ENCODE results near the gene TNFRSF4. TPM values are rescaled to one million over a fixed set of nuclear protein-coding genes. Genes with fewer than 3 reads are reported as not detected.

The TNFRSF4 gene
- total and polyA plus RNA-seq, 2 donors (not counting 1 experiment from before 2014, with no cell fraction given), result 0.63 to 1.8 TPM

DNA sequence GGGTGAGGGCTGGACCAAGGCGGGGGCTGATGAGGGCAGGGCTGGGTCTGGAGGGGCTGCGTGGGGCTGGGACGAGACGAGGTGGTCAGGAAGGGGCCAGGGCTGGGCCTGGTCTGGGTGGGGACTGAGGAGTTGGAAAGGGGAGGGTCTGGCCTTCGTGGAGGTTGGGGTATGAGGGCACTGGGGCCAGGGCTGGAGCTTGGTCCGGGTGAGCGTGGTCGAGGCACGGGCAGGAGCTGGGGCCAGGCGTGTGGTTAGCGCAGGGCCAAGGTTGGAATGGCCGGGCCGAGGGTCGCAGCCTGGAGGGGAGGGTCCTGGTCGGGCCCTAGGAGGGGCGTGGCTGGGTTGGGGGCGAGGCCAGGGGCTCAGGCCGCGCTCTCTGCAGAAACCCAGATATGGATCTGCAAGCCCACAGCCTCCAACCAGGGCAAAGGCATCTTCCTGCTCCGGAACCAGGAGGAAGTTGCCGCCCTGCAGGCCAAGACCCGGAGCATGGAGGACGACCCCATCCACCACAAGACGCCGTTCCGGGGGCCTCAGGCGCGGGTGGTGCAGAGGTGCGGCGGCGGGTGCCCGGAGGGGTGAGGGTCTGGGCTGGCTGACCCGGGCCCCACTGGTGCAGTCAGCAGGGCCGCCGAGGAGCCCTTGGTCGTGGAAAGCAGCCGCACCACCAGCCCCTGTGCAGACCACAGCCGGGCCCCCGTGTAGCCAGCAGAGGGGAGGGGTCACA is 31.3 kb downstream of the TNFRSF4 start:
- H3K4me3 ChIP-seq (ENCODE audit: control extremely low read depth in 1 of 5, extremely low read depth in 1 of 5, insufficient read depth in 1 of 5, low read depth in 2 of 5, low read length in 4 of 5), result no peak overlapping the region
- Mint-ChIP-seq H3K27me3 (peaks cover 9% of the 10 kb centered on the region), H3K4me3 (no peak overlapping the region), H3K27ac (no peak overlapping the region), H3K9me3 (ENCODE audit: insufficient read depth) (no peaks in the 10 kb centered on the region), H3K4me1 (peaks cover 17% of the 10 kb centered on the region)
- no peak overlapping the region for H3K4me2 ChIP-seq (replicated peaks; ENCODE audit: low read depth, low read length, poor library complexity, severe bottlenecking)
- 52% methylated on average over 23 of the region's 39 CpGs for WGBS (ENCODE audit: insufficient coverage)
- H3K9me3 ChIP-seq (ENCODE audit: control extremely low read depth in 1 of 3, control insufficient read depth in 2 of 3, insufficient read depth in 1 of 3, low read length in 2 of 3), result peaks cover 0 to 3% (median 0%) of the 10 kb centered on the region in 3 donors
- peaks cover 0 to 40% (median 14%) of the 10 kb centered on the region in 4 experiments for H3K27me3 ChIP-seq (replicated peaks in 1 of 4; ENCODE audit: control extremely low read depth in 1 of 4, control insufficient read depth in 3 of 4, insufficient read depth in 4 of 4, low read length in 3 of 4)
- intact Hi-C loops (cut with micrococcal nuclease), result no loop called here
- CTCF ChIA-PET, result no interaction called here
- no peak for ATAC-seq (ENCODE audit: low read depth)
- POLR2A ChIA-PET, result no interaction called here
- H3K36me3 ChIP-seq (replicated peaks in 1 of 2; ENCODE audit: control extremely low read depth in 1 of 2, control insufficient read depth in 1 of 2, extremely low read depth in 1 of 2, insufficient read depth in 2 of 2, low read length in 1 of 2), result no peaks in the 10 kb centered on the region
- H3K9ac ChIP-seq (ENCODE audit: low read length), result no peak overlapping the region
- no peaks in the 10 kb centered on the region for H3K79me2 ChIP-seq (ENCODE audit: control insufficient read depth, insufficient read depth, low read length)
- no peaks in the 10 kb centered on the region for H4K20me1 ChIP-seq (ENCODE audit: control insufficient read depth, insufficient read depth, low read length, poor library complexity, severe bottlenecking)
- H3K27ac ChIP-seq (ENCODE audit: low read length in 2 of 2), result no peak overlapping the region
- TF ChIP-seq, protein P1, sequence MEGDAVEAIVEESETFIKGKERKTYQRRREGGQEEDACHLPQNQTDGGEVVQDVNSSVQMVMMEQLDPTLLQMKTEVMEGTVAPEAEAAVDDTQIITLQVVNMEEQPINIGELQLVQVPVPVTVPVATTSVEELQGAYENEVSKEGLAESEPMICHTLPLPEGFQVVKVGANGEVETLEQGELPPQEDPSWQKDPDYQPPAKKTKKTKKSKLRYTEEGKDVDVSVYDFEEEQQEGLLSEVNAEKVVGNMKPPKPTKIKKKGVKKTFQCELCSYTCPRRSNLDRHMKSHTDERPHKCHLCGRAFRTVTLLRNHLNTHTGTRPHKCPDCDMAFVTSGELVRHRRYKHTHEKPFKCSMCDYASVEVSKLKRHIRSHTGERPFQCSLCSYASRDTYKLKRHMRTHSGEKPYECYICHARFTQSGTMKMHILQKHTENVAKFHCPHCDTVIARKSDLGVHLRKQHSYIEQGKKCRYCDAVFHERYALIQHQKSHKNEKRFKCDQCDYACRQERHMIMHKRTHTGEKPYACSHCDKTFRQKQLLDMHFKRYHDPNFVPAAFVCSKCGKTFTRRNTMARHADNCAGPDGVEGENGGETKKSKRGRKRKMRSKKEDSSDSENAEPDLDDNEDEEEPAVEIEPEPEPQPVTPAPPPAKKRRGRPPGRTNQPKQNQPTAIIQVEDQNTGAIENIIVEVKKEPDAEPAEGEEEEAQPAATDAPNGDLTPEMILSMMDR (IDR thresholded peaks at IDR 0.05), result no peak
- TF ChIP-seq EZH2 (IDR thresholded peaks at IDR 0.05; ENCODE audit: borderline replicate concordance, insufficient read depth, low read depth, low read length, poor library complexity, severe bottlenecking), result no peak
- no peak for DNase-seq
- peaks cover 8 to 15% of the 10 kb centered on the region in 2 donors for H3K4me1 ChIP-seq (ENCODE audit: control insufficient read depth in 2 of 2, insufficient read depth in 2 of 2, low read length in 2 of 2)
- no peak overlapping the region for H2AFZ ChIP-seq (ENCODE audit: insufficient read depth, low read depth, low read length, poor library complexity, severe bottlenecking)

DNA sequence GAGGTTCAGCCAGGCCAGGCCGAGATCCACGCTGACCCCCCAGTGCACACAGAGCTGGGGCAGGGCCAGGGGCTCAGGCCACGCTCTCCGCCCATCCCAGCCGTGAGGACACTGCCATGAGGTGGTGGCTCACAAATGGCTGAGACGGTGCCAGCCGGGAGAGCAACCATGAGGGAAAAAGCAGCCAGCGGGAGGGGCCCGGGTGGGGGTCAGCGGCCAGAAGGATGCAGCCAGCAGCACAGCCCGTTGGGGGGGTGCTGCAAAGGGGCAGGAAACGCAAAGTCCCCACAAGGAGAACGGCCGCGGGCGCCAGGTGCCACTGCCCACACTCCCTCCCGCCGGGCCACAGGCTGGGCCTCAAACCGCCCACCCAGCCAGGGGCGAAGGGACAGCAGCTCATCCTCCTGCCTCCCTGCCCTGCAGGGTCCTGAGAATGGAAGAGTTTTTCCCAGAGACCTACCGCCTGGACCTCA is 32.0 kb downstream of the TNFRSF4 start:
- Mint-ChIP-seq H3K4me3 (no peak overlapping the region), H3K9me3 (ENCODE audit: insufficient read depth) (no peaks in the 10 kb centered on the region), H3K27me3 (peaks cover 11% of the 10 kb centered on the region), H3K4me1 (peaks cover 18% of the 10 kb centered on the region), H3K27ac (no peak overlapping the region)
- CTCF ChIA-PET, result no interaction called here
- H2AFZ ChIP-seq (ENCODE audit: insufficient read depth, low read depth, low read length, poor library complexity, severe bottlenecking), result no peak overlapping the region
- WGBS (ENCODE audit: insufficient coverage), result 81% methylated on average over 21 of the region's 21 CpGs
- DNase-seq (no peak), ATAC-seq (ENCODE audit: low read depth) (no peak)
- H3K4me1 ChIP-seq (ENCODE audit: control insufficient read depth in 2 of 2, insufficient read depth in 2 of 2, low read length in 2 of 2), result peaks cover 8 to 15% of the 10 kb centered on the region in 2 donors
- TF ChIP-seq EZH2 (IDR thresholded peaks at IDR 0.05; ENCODE audit: borderline replicate concordance, insufficient read depth, low read depth, low read length, poor library complexity, severe bottlenecking), result no peak
- TF ChIP-seq, protein P1 (IDR thresholded peaks at IDR 0.05), result no peak
- no peak overlapping the region for H3K4me2 ChIP-seq (replicated peaks; ENCODE audit: low read depth, low read length, poor library complexity, severe bottlenecking)
- no peak overlapping the region for H3K4me3 ChIP-seq (ENCODE audit: control extremely low read depth in 1 of 5, extremely low read depth in 1 of 5, insufficient read depth in 1 of 5, low read depth in 2 of 5, low read length in 4 of 5)
- peaks cover 0 to 3% (median 0%) of the 10 kb centered on the region in 3 donors for H3K9me3 ChIP-seq (ENCODE audit: control extremely low read depth in 1 of 3, control insufficient read depth in 2 of 3, insufficient read depth in 1 of 3, low read length in 2 of 3)
- intact Hi-C loops (cut with micrococcal nuclease), result no loop called here
- no peak overlapping the region for H3K9ac ChIP-seq (ENCODE audit: low read length)
- H3K27ac ChIP-seq (ENCODE audit: low read length in 2 of 2), result no peak overlapping the region
- H4K20me1 ChIP-seq (ENCODE audit: control insufficient read depth, insufficient read depth, low read length, poor library complexity, severe bottlenecking), result no peaks in the 10 kb centered on the region
- peaks cover 0 to 46% (median 16%) of the 10 kb centered on the region in 4 experiments for H3K27me3 ChIP-seq (replicated peaks in 1 of 4; ENCODE audit: control extremely low read depth in 1 of 4, control insufficient read depth in 3 of 4, insufficient read depth in 4 of 4, low read length in 3 of 4)
- POLR2A ChIA-PET, result no interaction called here
- H3K36me3 ChIP-seq (replicated peaks in 1 of 2; ENCODE audit: control extremely low read depth in 1 of 2, control insufficient read depth in 1 of 2, extremely low read depth in 1 of 2, insufficient read depth in 2 of 2, low read length in 1 of 2), result no peaks in the 10 kb centered on the region
- H3K79me2 ChIP-seq (ENCODE audit: control insufficient read depth, insufficient read depth, low read length), result no peaks in the 10 kb centered on the region
